Measurements from ENCODE around the gene LPP. TPM values are rescaled to one million over a fixed set of nuclear protein-coding genes. Genes with fewer than 3 reads are reported as not detected.

The LPP gene
- total RNA-seq, 4 donors from 2014 or later, result 207 to 592 (median 406) TPM

GRCh38 chr3:188207941-188208515 lies 54.1 kb downstream of the LPP start:
- H3K27me3 ChIP-seq, result no peaks in the 10 kb centered on the region
- in situ Hi-C loops (cut with MboI; ENCODE audit: low pct_ligation_motif_present in 1 of 4, low pct_unique_long_range_greater_than_20kb in 1 of 4, low sequenced_read_pairs in 3 of 4) (no loop called here), intact Hi-C loops (cut with DNase I; ENCODE audit: low total_unique reads) (no loop called here)
- 73 to 100% methylated on average over 3 to 5 of the region's 5 CpGs for WGBS, 2 donors (ENCODE audit: low coverage in 1 of 2)
- peak overlapping the region; percentile 85 to 92 (median 86) for H3K27ac ChIP-seq
- H3K36me3 ChIP-seq, result no peaks in the 10 kb centered on the region
- peaks cover 21 to 50% (median 29%) of the 10 kb centered on the region in 4 donors for H3K4me1 ChIP-seq
- no peak for TF ChIP-seq EP300 (IDR thresholded peaks at IDR 0.05; ENCODE audit: low read depth)
- peak in 1 of 3 donors; percentile 34 for TF ChIP-seq POLR2AphosphoS5 (IDR thresholded peaks at IDR 0.05)
- no peak overlapping the region for H3K4me3 ChIP-seq
- DNase-seq, result no peak
- no peaks in the 10 kb centered on the region for H3K9me3 ChIP-seq

GRCh38 chr3:188208516-188208981 lies 54.6 kb downstream of the LPP start:
- Histone ChIP-seq H3K9me3 (no peaks in the 10 kb centered on the region), H3K4me3 (no peak overlapping the region), H3K36me3 (no peaks in the 10 kb centered on the region), H3K27ac (peak overlapping the region; percentile 85 to 92 (median 86)), H3K27me3 (no peaks in the 10 kb centered on the region), H3K4me1 (peaks cover 21 to 50% (median 29%) of the 10 kb centered on the region in 4 donors)
- intact Hi-C loops (cut with DNase I; ENCODE audit: low total_unique reads), result no loop called here
- in situ Hi-C loops (cut with MboI; ENCODE audit: low pct_ligation_motif_present in 1 of 4, low pct_unique_long_range_greater_than_20kb in 1 of 4, low sequenced_read_pairs in 3 of 4), result no loop called here
- DNase-seq, result no peak
- WGBS, 2 donors (ENCODE audit: low coverage in 1 of 2), result 67 to 92% methylated on average over 2 to 7 of the region's 7 CpGs
- TF ChIP-seq CTCF (IDR thresholded peaks at IDR 0.05), result no peak
- no peak for TF ChIP-seq EP300 (IDR thresholded peaks at IDR 0.05; ENCODE audit: low read depth)
- TF ChIP-seq POLR2A (IDR thresholded peaks at IDR 0.05), result no peak
- no peak for TF ChIP-seq POLR2AphosphoS5 (IDR thresholded peaks at IDR 0.05)

- TF ChIP-seq POLR2AphosphoS5 (IDR thresholded peaks at IDR 0.05) (no peak), POLR2A (IDR thresholded peaks at IDR 0.05) (no peak), CTCF (IDR thresholded peaks at IDR 0.05) (no peak), EP300 (IDR thresholded peaks at IDR 0.05; ENCODE audit: low read depth) (no peak)
- no peaks in the 10 kb centered on the region for H3K9me3 ChIP-seq
- H3K4me3 ChIP-seq, result no peak overlapping the region
- in situ Hi-C loops (cut with MboI; ENCODE audit: low pct_ligation_motif_present in 1 of 4, low pct_unique_long_range_greater_than_20kb in 1 of 4, low sequenced_read_pairs in 3 of 4) (no loop called here), intact Hi-C loops (cut with DNase I; ENCODE audit: low total_unique reads) (no loop called here)
- H3K4me1 ChIP-seq, result peaks cover 21 to 50% (median 29%) of the 10 kb centered on the region in 4 donors
- peak overlapping the region; percentile 85 to 92 (median 86) for H3K27ac ChIP-seq
- DNase-seq, result no peak
- no peaks in the 10 kb centered on the region for H3K27me3 ChIP-seq
- H3K36me3 ChIP-seq, result no peaks in the 10 kb centered on the region
- 81 to 100% methylated on average over 1 to 3 of the region's 3 CpGs for WGBS, 2 donors (ENCODE audit: low coverage in 1 of 2)
These were observed 55.1 kb downstream of the LPP start for GRCh38 chr3:188209034-188209433.

- peak overlapping the region; percentile 85 to 92 (median 86) for H3K27ac ChIP-seq
- in situ Hi-C loops (cut with MboI; ENCODE audit: low pct_ligation_motif_present in 1 of 4, low pct_unique_long_range_greater_than_20kb in 1 of 4, low sequenced_read_pairs in 3 of 4), result no loop called here
- WGBS, 2 donors (ENCODE audit: low coverage in 1 of 2), result 50 to 85% methylated on average over 1 of the region's 1 CpG
- H3K4me1 ChIP-seq, result peaks cover 21 to 57% (median 36%) of the 10 kb centered on the region in 4 donors
- intact Hi-C loops (cut with DNase I; ENCODE audit: low total_unique reads), result loop anchor here (5.0 to 10.0 kb wide), 3 partner anchors 155 to 735 kb away; no protein-coding TSS in a partner anchor
- H3K36me3 ChIP-seq, result no peaks in the 10 kb centered on the region
- no peak for DNase-seq
- no peak overlapping the region for H3K4me3 ChIP-seq
- no peak for TF ChIP-seq CTCF (IDR thresholded peaks at IDR 0.05)
- no peak for TF ChIP-seq EP300 (IDR thresholded peaks at IDR 0.05; ENCODE audit: low read depth)
- no peak for TF ChIP-seq POLR2A (IDR thresholded peaks at IDR 0.05)
- no peak for TF ChIP-seq POLR2AphosphoS5 (IDR thresholded peaks at IDR 0.05)
- H3K9me3 ChIP-seq, result no peaks in the 10 kb centered on the region
- no peaks in the 10 kb centered on the region for H3K27me3 ChIP-seq
These were observed 55.8 kb downstream of the LPP start for GRCh38 chr3:188209740-188210139.
